Left colon (tissue), 2 donors: Measurements from ENCODE around the gene ZMYND11. TPM values are rescaled to one million over a fixed set of nuclear protein-coding genes. Genes with fewer than 3 reads are reported as not detected.

ENCODE experiments used
- ATAC-seq: fragments of 200-7000 bp; cut with Tn5 transposase; one replicate; pipeline ENCODE4 v1.9.1; 2020; ENCODE audit warnings: mild to moderate bottlenecking, moderate library complexity
- DNase-seq, 2 donors: peaks; one replicate each; pipeline ENCODE4 v3.0.0-alpha.2; 2020
- intact Hi-C, 2 donors: fragments of 100-400 bp; cut with DNase I in 1 of 2; cut with micrococcal nuclease in 1 of 2; formaldehyde crosslinking; loops; one replicate each; pipeline versions ENCODE4 v1.11.2 to v1.14.0; 2022; cut with DNase I, micrococcal nuclease
- total RNA-seq, 2 donors: library from RNA; stranded (reverse); fragmentation: NEBNext Ultra II Directional; extraction: Animal tissue kit (Norgen Biotek cat#: 25700); gene quantifications; one replicate each; pipeline ENCODE4 v1.2.1, GENCODE V29; 2021
- donor health status: DM: no; HTN: no; CAD: no.
- donor health status: DM: yes; HTN: yes; CAD: no.

The ZMYND11 gene
- total RNA-seq, 2 donors from 2014 or later: 42.7 to 54.9 TPM

DNA sequence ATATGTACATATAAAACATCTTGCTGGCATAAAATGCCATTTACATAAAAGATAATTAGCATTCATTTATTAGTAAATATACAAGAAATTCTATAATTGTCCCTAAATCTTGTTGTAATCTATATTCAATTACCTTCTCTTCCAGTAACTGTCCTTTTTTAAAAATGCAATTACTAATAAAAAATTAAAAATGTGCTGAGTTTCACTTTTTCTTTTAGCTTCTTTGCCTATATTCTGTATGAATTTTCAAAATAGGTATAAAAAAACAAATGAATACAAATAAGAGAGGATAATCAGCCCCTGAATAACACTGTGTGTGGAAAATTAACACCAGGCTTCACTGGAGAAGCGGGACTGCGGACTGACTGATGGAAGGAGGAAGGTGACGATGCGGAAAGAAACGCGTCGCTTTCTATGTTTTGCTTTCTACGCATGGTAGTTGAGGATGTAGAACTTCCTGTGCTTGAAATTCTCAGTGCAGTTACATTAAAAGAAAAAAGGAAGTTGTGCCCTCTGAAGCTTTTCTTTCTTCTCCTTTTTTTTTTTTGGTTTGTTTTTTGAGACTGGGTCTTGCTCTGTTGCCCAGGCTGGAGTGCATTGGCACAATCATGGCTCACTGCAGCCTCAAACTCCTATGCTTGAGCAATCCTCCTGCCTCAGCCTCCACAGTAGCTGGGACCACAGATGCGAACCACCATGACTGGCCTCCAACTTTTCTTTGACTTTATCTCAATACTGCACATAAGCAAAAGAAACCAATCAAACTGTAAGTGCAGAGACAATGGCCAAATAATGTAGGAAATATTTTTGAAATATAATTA, 7.4 kb upstream of the ZMYND11 start:
- DNase-seq (no peak), ATAC-seq (no peak)
- intact Hi-C loops: no loop called here

DNA sequence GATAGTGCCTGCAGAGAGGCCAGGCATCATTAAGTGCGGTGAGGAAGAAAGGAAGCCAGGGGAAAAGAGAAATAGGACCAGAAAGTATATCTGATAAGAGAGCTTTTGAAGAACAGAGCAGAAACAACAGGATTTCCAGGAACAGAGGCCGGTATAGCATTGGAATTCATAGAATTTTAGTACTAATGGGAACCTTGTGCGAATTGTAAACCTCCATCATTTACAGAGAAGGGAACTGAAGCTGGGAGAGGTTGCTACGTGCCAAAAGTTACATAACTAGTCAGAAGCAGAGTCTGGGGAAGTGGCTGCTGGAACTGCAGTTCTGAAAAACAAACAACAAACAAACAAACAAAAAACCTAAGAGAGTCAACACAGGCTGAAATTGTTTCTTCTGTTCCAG, 5.4 kb upstream of the ZMYND11 start:
- DNase-seq: no peak
- no peak for ATAC-seq
- intact Hi-C loops: no loop called here

DNA sequence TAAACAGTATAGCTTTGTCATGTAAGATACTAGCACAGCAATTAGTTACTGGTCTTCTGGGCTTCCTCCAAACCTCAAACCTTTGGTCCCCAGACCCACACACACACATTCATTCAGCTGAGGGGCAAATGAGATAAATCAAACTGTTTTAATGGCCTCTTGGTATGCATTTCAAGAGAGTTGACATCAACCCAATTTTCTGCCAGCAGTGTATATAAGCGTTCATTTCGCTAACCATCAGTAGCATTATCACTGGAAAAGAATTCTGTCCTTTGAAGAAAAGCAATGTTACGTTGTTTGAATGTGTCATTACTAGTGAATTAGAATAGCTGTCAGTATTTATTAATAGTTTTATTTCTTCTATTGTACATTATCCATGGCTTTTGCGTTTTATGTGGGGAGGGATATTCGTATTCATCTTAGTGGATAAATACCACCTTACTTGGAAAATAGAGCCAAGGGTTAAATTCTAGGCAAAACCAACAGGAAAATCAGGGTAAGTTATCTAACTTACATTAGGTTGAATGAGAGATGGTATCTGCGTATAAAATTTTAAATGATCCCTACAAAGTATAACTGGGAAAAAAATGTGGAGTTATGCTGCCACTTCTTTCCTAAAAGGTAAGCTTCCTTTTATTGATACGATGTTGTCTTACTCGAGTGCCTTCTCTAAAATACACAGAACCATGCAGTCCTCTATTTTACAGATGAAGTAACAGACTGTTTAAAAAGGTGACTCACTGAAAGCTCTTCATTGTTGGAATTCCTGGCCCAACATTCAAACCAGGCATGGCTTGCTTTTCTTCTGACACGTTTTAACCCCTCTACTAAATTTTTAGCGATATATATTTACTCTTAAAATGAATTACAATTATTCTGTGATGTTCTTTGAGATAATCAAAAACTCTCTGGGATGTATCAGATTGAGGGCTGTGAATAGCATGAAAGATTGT, 2.0 kb upstream of the ZMYND11 start:
- DNase-seq (no peak), ATAC-seq (no peak)
- intact Hi-C loops: no loop called here

DNA sequence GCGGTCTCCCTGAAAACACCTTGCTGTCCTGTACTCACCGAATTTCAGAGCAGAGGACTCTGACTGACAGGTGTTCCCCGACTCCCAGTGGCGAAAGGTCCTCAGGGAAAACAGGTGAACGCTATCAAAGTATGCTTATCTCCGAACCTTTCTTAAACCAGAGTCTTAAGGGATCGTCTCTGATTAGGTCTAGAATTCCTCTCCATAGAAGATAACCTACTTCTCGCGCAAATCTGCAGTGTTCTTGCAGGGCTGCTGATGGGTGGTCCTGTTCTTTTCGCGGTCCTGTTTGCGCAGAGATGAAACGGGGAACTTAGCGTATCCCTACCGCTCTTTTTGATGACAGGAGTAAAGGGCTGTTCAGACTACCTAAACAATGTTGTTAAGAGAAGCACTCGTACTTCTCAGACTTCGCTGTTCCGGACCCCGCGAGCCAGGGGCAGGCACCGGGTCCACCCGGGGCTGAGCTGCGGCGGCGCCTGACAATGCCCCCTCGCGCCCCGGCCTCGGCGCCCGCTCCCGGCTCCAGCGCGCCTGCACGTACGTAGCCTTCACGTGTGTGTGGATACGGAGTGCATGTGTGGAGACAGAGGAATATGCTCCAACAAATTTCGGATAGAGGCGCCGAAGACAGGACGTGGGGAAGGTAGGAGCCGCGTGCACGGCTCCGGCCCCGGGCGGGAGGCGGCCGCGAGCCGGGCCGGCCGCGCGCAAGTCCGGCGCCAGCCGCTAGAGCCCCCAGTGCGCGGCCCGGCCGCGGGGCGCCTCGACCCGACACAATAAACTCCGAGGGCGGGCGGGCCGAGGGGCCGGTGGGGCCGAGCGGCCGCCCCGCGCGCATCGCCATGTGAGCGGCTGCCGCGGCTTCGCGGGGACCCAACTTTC, 766 bp upstream of the ZMYND11 start:
- DNase-seq (peak in 1 of 2 donors; percentile 53), ATAC-seq (peak; percentile 50)
- intact Hi-C loops: no loop called here

DNA sequence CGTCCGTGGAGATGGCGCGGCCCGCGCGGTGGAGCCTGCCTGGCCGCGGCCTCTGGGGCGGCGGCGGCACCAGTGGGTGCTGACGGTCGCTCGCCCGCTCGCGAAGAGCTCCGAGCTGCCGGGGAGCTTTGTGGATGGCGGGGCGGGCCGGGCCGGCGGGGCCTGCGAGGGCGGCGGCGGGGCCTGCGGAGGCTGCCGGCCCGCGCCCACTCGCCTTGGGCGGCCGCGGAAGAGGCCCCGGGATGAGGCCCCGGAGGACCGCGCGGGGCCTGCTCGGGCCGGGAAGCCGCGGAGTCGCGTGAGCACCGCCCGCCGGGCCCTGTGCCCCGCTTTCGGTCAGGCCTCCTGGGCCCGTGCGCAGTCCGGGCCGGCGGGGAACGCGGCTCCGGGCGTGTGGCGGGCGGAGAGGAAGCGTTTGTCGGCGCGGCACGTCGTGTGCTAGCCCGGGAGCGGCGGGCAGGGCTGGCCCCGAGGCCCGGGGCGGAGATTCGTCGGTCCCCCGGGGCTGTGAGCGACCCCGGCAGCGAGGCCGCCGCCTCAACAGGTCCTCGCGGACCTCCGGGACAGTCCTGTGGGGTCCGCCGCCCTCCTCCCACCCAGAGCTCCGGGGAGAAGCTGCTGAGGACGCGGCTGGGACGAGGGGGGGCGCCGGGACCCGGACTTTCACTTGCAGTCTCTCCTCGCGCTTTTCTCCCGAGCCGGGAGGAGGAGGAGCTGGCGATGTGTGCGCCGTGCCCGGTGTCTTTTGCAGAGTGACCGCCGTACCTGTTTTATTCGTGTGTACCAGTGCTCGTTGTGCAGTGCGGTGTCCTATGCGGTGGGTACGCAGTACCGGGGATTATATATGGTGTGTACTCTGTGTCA, 578 bp downstream of the ZMYND11 start:
- peak; percentile 63 to 82 for DNase-seq
- intact Hi-C loops: no loop called here
- peak; percentile 65 for ATAC-seq

DNA sequence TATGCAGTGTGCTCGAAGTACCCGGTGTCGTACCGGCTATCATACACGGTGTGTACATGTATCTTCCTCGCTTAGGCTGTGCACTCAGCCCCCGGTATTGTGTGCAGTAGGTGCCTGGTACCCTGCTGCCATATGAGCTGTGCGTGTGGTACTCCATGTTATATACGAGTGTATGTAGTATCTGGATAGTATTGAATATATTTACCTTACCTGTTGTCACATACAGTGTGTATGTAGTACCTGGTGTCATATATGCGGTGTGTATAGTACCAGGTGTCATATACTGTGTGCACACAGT, 1.2 kb downstream of the ZMYND11 start:
- no peak for DNase-seq
- ATAC-seq: peak; percentile 11
- intact Hi-C loops: no loop called here

- intact Hi-C loops: no loop called here
- no peak for ATAC-seq
- DNase-seq: no peak
Measured at GRCh38 chr10:137031-137430, 1.8 kb downstream of the ZMYND11 start.

- no peak for ATAC-seq
- intact Hi-C loops: no loop called here
- DNase-seq: no peak
Measured at GRCh38 chr10:137606-138005, 2.4 kb downstream of the ZMYND11 start.

GRCh38 chr10:142371-142770, 7.1 kb downstream of the ZMYND11 start:
- intact Hi-C loops: no loop called here
- no peak for ATAC-seq
- no peak for DNase-seq

DNA sequence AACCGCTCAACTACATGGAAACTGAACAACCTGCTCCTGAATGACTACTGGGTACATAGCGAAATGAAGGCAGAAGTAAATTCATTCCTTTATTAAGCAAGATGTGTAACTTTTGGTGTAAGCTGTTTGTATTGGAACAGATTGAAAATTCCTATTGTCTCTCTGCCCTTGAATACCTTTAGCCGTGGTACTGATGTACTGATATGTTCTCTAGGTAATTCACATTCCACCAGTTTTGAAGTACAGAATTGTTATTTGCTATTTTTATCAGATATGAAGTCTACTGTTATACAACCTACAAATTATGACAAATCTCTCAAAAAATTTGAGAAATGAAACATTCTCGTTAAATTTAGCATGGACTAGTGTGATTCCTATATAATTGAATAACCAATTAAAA, 17.7 kb downstream of the ZMYND11 start:
- ATAC-seq: no peak
- intact Hi-C loops: no loop called here
- DNase-seq: no peak

DNA sequence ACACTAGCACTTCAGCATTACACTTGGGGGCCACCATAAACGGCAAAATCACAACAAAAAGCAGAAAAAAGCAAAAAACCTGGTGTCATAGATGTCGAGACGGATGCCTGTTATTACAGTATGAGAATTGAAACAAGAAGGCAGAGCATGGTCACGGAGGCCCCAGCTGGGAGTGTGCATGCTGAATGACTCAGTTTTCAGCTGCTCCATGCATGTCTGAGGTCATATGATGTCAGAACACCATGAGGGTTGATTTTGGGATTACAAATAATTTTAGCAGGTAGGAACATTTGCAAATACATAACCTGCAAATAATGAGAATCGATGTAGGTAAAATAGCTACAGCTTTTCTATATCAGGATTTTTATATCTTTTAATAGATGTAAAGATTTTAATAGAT, 19.1 kb downstream of the ZMYND11 start:
- ATAC-seq (no peak), DNase-seq (no peak)
- intact Hi-C loops: no loop called here

DNA sequence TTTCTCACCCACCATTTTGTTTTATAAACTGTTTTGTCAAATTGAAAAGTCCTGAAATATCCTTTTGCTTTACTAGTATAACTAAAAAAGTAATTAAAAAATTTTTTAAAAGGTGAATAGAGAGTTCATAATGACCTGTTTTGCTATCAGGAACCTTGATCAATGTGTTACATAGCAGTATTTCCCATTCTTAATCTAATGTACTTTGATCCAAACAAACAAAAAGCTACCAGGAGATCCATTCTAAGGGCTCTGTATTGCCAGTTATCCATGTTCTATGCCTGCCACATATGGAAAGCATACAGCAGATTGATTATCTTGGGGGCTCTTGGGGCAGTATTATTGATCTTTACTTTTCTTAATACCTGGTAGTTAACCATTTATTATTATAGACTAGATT, 32.1 kb downstream of the ZMYND11 start:
- intact Hi-C loops: no loop called here
- ATAC-seq: no peak
- no peak for DNase-seq

GRCh38 chr10:173741-174140, 38.5 kb downstream of the ZMYND11 start:
- ATAC-seq (no peak), DNase-seq (no peak)
- intact Hi-C loops: no loop called here

- ATAC-seq (no peak), DNase-seq (no peak)
- intact Hi-C loops: no loop called here
Measured at GRCh38 chr10:176677-177076, 41.4 kb downstream of the ZMYND11 start.

GRCh38 chr10:178208-178607, 43.0 kb downstream of the ZMYND11 start:
- ATAC-seq (peak; percentile 56), DNase-seq (no peak)
- intact Hi-C loops: no loop called here

DNA sequence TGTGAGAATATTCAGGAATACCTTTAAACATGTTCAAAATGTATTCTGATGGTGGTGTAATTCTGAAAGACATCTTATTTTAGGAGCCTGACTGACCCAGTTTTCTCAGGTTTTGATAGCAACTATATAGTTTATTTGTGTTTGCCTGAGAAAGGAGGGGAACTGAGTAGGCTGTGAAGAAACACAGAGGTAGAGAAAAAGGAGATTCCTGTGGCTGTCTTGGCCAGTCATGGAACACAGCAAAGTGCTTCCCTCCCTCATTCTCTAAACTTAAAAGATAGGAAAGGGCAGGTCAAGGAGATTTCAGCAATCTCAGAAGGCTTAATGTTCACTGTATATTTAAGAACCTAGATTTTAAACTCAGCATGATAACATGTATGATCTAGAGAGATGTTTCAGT, 43.5 kb downstream of the ZMYND11 start:
- ATAC-seq (no peak), DNase-seq (no peak)
- intact Hi-C loops: no loop called here

DNA sequence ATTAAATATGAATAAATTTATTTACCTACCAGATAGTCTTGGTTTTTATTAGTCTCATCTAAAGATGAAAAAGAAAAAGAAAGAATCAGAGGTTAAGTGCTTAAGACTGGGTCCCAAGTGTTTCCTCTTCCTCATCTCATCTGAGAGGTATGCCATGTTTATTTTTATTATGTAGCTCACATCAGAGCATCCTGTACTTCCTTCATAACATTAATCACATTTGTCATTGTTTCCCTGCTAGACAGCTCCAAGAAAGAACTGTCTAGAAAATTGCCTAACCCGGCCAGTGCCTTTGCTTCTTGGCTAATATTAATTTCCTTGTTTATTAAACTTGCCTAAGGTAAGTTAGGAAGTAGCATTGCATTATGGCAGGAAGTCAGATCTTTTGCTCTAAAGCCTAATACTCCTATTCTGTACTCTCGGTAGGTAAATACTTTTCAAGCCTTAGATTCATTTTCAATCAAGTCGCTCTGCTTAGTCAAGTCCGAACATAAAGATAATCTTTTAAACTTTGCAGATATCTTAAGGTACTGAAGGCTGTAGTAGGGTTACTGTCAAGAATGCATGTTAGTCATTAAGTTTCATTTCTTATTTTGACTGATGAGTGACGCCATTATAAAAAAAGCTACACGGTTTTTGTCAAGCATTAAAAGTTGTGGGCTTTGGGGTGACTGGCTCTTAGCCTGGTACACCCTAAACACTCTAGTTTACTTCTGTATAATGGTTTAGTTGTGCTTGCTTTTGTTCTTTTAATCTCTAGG, 47.4 kb downstream of the ZMYND11 start:
- intact Hi-C loops: no loop called here
- ATAC-seq (no peak), DNase-seq (no peak)

GRCh38 chr10:184174-184573, 48.9 kb downstream of the ZMYND11 start:
- ATAC-seq (no peak), DNase-seq (no peak)
- intact Hi-C loops: no loop called here
